B cell (primary cell): ENCODE data around the gene OSBP2. TPM values are rescaled to one million over a fixed set of nuclear protein-coding genes. Genes with fewer than 3 reads are reported as not detected.

Experiments used
- ATAC-seq: fragments of 200-7000 bp; cut with Tn5 transposase; one replicate; pipeline ENCODE4 v1.10.0; 2021; ENCODE audit warnings: low read depth, mild to moderate bottlenecking, moderate number of reproducible peaks, moderate library complexity
- CTCF ChIA-PET: fragments of 350-600 bp; sonication (Branson Sonifier 250); formaldehyde crosslinking; loops from one replicate; lab custom pipeline; 2021; ENCODE audit warnings: antibody characterized with exemption, inconsistent platforms; lab: Charles Lee
- POLR2A ChIA-PET: fragments of 350-600 bp; sonication (Branson Sonifier 250); formaldehyde crosslinking; loops from one replicate; lab custom pipeline; 2021; ENCODE audit warnings: antibody characterized with exemption; lab: Charles Lee
- DNase-seq: peaks from one replicate; pipeline ENCODE4 v3.0.0; 2013
- H2AFZ ChIP-seq: 2 replicates; pipeline ENCODE4 v1.6.1; 2012; ENCODE audit warnings: mild to moderate bottlenecking, low read depth, low read length; ENCODE audit not compliant: insufficient read depth, poor library complexity, severe bottlenecking
- H3K27ac ChIP-seq, 2 donors: 1 replicate in 1 of 2; 2 replicates in 1 of 2; pipeline ENCODE4 v1.5.1; 2012 to 2013; ENCODE audit warnings: low read length in 2 of 2, mild to moderate bottlenecking in 2 of 2, moderate library complexity in 1 of 2
- H3K27me3 ChIP-seq, 4 experiments: fragments of 200-600 bp in 1 of 4; sonication (generic) in 1 of 4; replicated peaks in 1 of 4; 1 replicate in 2 of 4; 2 replicates in 2 of 4; pipeline versions ENCODE4 v1.6.1 to v1.7.0; 2013 to 2016; ENCODE audit warnings: low read length in 3 of 4, mild to moderate bottlenecking in 2 of 4, mixed read lengths in 1 of 4, moderate library complexity in 1 of 4; ENCODE audit not compliant: insufficient read depth in 4 of 4, control insufficient read depth in 3 of 4; ENCODE audit errors: control extremely low read depth in 1 of 4
- H3K36me3 ChIP-seq, 2 experiments: replicated peaks in 1 of 2; 1 replicate in 1 of 2; 2 replicates in 1 of 2; pipeline versions ENCODE4 v1.6.1 to v1.7.1; 2013; ENCODE audit warnings: low read length in 1 of 2; ENCODE audit not compliant: insufficient read depth in 2 of 2, control insufficient read depth in 1 of 2; ENCODE audit errors: control extremely low read depth in 1 of 2, extremely low read depth in 1 of 2
- H3K4me1 ChIP-seq, 2 donors: fragments of 200-600 bp in 1 of 2; sonication (generic) in 1 of 2; 1 replicate in 1 of 2; 2 replicates in 1 of 2; pipeline versions ENCODE4 v1.5.1 to v1.6.1; 2013 to 2017; ENCODE audit warnings: low read length in 2 of 2; ENCODE audit not compliant: control insufficient read depth in 2 of 2, insufficient read depth in 2 of 2
- H3K4me2 ChIP-seq: replicated peaks from 2 replicates; pipeline ENCODE3; 2012; ENCODE audit warnings: mild to moderate bottlenecking, low read depth, low read length; ENCODE audit not compliant: poor library complexity, severe bottlenecking
- H3K4me3 ChIP-seq, 5 experiments: fragments of 200-600 bp in 1 of 5; sonication (generic) in 1 of 5; 1 replicate in 3 of 5; 2 replicates in 2 of 5; pipeline versions ENCODE4 v1.5.1 to v1.7.0; 2011 to 2016; ENCODE audit warnings: low read length in 4 of 5, mild to moderate bottlenecking in 4 of 5, low read depth in 2 of 5, control low read depth in 1 of 5, moderate library complexity in 1 of 5; ENCODE audit not compliant: insufficient read depth in 1 of 5; ENCODE audit errors: control extremely low read depth in 1 of 5, extremely low read depth in 1 of 5
- H3K79me2 ChIP-seq: fragments of 200-600 bp; sonication (generic); one replicate; pipeline ENCODE4 v1.6.0; 2016; ENCODE audit warnings: low read length; ENCODE audit not compliant: control insufficient read depth, insufficient read depth
- H3K9ac ChIP-seq: fragments of 200-600 bp; sonication (generic); 2 replicates; pipeline ENCODE4 v1.6.1; 2017; ENCODE audit warnings: mild to moderate bottlenecking, low read length, moderate library complexity
- H3K9me3 ChIP-seq, 3 donors: one replicate each; pipeline versions ENCODE4 v1.6.1 to v1.7.1; 2013; ENCODE audit warnings: low read length in 2 of 3; ENCODE audit not compliant: control insufficient read depth in 2 of 3, insufficient read depth in 1 of 3; ENCODE audit errors: control extremely low read depth in 1 of 3
- H4K20me1 ChIP-seq: 2 replicates; pipeline ENCODE4 v1.6.0; 2012; ENCODE audit warnings: mild to moderate bottlenecking, low read length; ENCODE audit not compliant: insufficient read depth, control insufficient read depth, poor library complexity, severe bottlenecking
- H3K27ac Mint-ChIP-seq: one replicate; pipeline ENCODE4 v1.8.0; 2021; ENCODE audit warnings: mixed read lengths
- H3K27me3 Mint-ChIP-seq: one replicate; pipeline ENCODE4 v1.8.0; 2021; ENCODE audit warnings: mixed read lengths
- H3K4me1 Mint-ChIP-seq: one replicate; pipeline ENCODE4 v1.8.0; 2021; ENCODE audit warnings: mixed read lengths
- H3K4me3 Mint-ChIP-seq: one replicate; pipeline ENCODE4 v1.8.0; 2021; ENCODE audit warnings: mixed read lengths
- H3K9me3 Mint-ChIP-seq: one replicate; pipeline ENCODE4 v1.8.0; 2022; ENCODE audit warnings: mixed read lengths; ENCODE audit not compliant: insufficient read depth
- CTCF ChIP-seq: fragments of 200-600 bp; IDR thresholded peaks from one replicate; pipeline ENCODE4 v1.8.0; 2022; ENCODE audit warnings: antibody characterized with exemption, mild to moderate bottlenecking
- EZH2 ChIP-seq: IDR thresholded peaks from 2 replicates; pipeline ENCODE4 v1.6.1; 2012; ENCODE audit warnings: borderline replicate concordance, low read depth, mild to moderate bottlenecking, moderate library complexity, low read length; ENCODE audit not compliant: insufficient read depth, poor library complexity, severe bottlenecking
- WGBS: methylation state at CpG from one replicate; pipeline ENCODE4 v1.1.5; 2013; ENCODE audit warnings: missing lambda C conversion rate; ENCODE audit not compliant: insufficient coverage; 5-methylcytosine and 5-hydroxymethylcytosine counted together
- intact Hi-C: fragments of 100-400 bp; cut with micrococcal nuclease; formaldehyde crosslinking; loops from one replicate; pipeline ENCODE4 v1.10.0; 2022
- polyA plus RNA-seq: library from polyadenylated mRNA; depleted of rRNA; stranded (reverse); fragments of >200 nt; gene quantifications from 2 replicates; pipeline ENCODE4 v1.2.3, GENCODE V29; 2012
- total RNA-seq, 2 donors: library from RNA; stranded (reverse); fragments of 120-200 nt in 1 of 2; gene quantifications; 1 replicate in 1 of 2; 2 replicates in 1 of 2; pipeline versions ENCODE4 v1.2.3 to v1.2.4, GENCODE V29; 2013 to 2022

Gene OSBP2
- total and polyA plus RNA-seq, 2 donors (not counting 1 experiment from before 2014, with no cell fraction given) = 0.10 to 1.0 TPM

- peaks cover 5% of the 10 kb centered on the region for H3K9me3 Mint-ChIP-seq
- POLR2A ChIA-PET = no interaction called here
- ATAC-seq = no peak
These were observed 163.1 kb downstream of the OSBP2 start for GRCh38 chr22:30857791-30858190.

More at GRCh38 chr22:30857791-30858190, 163.1 kb downstream of the OSBP2 start:
- intact Hi-C loops = no loop called here
- Histone ChIP-seq H3K9ac (no peak overlapping the region), H2AFZ (no peak overlapping the region), H3K9me3 (peaks cover 0 to 9% (median 0%) of the 10 kb centered on the region in 3 donors), H3K27me3 (no peaks in the 10 kb centered on the region), H3K27ac (no peak overlapping the region), H3K4me3 (no peak overlapping the region), H3K79me2 (no peaks in the 10 kb centered on the region), H4K20me1 (no peaks in the 10 kb centered on the region), H3K36me3 (no peaks in the 10 kb centered on the region), H3K4me1 (no peaks in the 10 kb centered on the region), H3K4me2 (no peak overlapping the region)
- WGBS = 96% methylated on average over 4 of the region's 13 CpGs
- TF ChIP-seq CTCF (no peak), EZH2 (no peak)
- CTCF ChIA-PET = no interaction called here
- Mint-ChIP-seq H3K4me1 (no peaks in the 10 kb centered on the region), H3K27ac (no peak overlapping the region), H3K4me3 (no peak overlapping the region), H3K27me3 (peaks cover 14% of the 10 kb centered on the region)
- DNase-seq = no peak
